Central memory CD8-positive, alpha-beta T cell (primary cell): ENCODE results near the gene PPIL6.

Source experiments
- ATAC-seq: fragments of 150-1000 bp; cut with Tn5 transposase; replicated peaks from 2 replicates; pipeline ENCODE4 v1.10.0; 2022; ENCODE audit warnings: mild to moderate bottlenecking, moderate FRiP score, moderate number of reproducible peaks; ENCODE audit not compliant: poor library complexity, severe bottlenecking; ENCODE audit errors: extremely low read depth
- DNase-seq, 2 donors: peaks; one replicate each; pipeline ENCODE4 v3.0.0; 2021; ENCODE audit warnings: low spot score in 2 of 2
- H3K27ac Mint-ChIP-seq: one replicate; pipeline ENCODE4 v1.8.0; 2022; ENCODE audit warnings: low read depth, mild to moderate bottlenecking, moderate library complexity, mixed read lengths
- H3K27me3 Mint-ChIP-seq: one replicate; pipeline ENCODE4 v1.8.0; 2022; ENCODE audit warnings: mixed read lengths
- H3K36me3 Mint-ChIP-seq: one replicate; pipeline ENCODE4 v1.8.0; 2022; ENCODE audit warnings: mild to moderate bottlenecking, moderate library complexity, mixed read lengths; ENCODE audit not compliant: insufficient read depth
- H3K4me1 Mint-ChIP-seq: one replicate; pipeline ENCODE4 v1.8.0; 2022; ENCODE audit warnings: mixed read lengths
- H3K4me3 Mint-ChIP-seq: one replicate; pipeline ENCODE4 v1.8.0; 2022; ENCODE audit warnings: mild to moderate bottlenecking, moderate library complexity, mixed read lengths
- H3K9me3 Mint-ChIP-seq: one replicate; pipeline ENCODE4 v1.8.0; 2022; ENCODE audit warnings: mixed read lengths

The PPIL6 gene

DNA sequence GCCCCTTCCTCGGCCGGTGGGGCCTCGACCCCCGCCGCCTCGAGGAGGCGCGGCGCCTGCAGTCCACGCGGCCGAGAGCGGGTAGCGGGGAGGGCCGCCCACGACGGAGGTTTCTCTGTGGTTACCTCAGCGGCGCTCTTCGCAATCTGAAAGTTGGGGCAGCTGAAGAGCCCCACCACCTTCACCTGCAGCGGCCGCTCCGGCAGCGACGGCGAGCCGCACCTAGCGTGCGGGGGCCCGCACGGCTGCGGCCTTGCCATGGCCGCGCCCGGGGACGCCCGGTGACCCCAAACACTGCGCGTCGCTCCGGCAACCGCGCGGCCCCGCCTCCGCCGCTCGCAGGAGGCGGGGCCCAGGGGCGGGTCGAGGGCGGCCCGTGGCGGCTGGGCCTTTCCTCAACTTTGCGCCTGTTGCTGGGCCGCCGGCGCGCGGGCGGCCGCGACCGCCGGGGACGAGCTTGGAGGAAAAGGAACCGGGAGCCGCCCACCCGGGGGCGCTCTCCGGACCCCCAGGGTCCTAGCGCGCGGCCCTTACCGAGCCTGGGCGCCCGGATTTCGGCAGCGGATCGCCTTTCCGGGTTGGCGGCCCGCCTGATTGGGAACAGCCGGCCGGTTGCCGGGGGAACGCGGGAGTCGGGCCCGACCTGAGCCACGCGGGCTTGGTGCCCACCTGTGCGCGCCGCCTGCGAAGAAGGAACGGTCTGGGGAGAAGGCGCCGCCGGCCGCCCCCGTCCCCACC lies at the start of gene PPIL6, which contains the start of gene SMPD2:
Gene PPIL6, minus strand, starts transcription at position 298 of the 738 bp plus-strand sequence. Its CDS starts 38 bp downstream, at position 260.
Gene SMPD2, plus strand, starts transcription at position 394 of the 738 bp plus-strand sequence. CDS start 398 bp downstream, outside the sequence.
- H3K4me3 Mint-ChIP-seq: peak within 1 kb of the TSS; percentile 95
- H3K27ac Mint-ChIP-seq: peak within 1 kb of the TSS; percentile 95
- no peaks in the 10 kb centered on the region for H3K9me3 Mint-ChIP-seq
- DNase-seq (peak; percentile 56 to 58), ATAC-seq (peak; percentile 86)
- no peaks in the 10 kb centered on the region for H3K27me3 Mint-ChIP-seq
- peaks cover 12% of the 10 kb centered on the region for H3K36me3 Mint-ChIP-seq
- peaks cover 28% of the 10 kb centered on the region for H3K4me1 Mint-ChIP-seq

DNA sequence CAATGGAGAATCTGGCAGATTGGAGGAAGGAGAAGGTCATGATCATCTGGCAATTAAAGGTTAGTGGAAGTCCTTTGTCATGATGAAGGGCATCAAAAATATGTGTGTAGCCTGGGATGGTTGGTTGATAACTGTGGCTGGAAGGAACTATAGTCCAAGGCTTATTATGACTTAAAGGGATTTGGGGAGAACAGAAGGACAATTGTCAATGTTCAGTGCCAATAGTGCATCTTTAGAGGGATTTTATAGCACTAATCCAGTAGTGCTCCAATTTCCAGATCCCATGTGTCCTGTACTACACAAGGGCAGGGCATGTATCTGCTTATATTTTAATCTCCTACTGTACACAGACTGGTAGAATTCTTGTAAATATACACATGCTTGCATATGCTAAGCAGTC lies 47.6 kb upstream of the PPIL6 start:
- DNase-seq (no peak), ATAC-seq (no peak)
- H3K36me3 Mint-ChIP-seq: peaks cover 2% of the 10 kb centered on the region

DNA sequence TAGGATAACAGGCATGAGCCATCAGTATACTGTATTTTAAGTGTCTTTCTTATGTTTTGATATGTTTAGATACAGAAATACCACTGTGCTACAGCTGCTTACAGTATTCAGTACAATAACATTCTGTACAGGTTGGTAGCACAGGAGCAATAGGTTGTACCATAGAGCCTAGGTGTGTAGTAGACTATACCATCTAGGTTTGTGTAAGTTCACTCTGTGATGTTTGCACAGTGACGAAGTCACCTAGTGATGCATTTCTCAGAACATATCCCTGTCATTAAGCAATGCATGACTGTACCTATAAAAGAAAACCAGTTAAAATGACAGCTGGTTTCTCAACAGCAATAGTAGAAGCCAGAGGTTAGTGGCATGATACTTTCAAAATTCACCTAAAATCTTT lies 45.6 kb upstream of the PPIL6 start:
- Mint-ChIP-seq H3K4me3 (no peak overlapping the region), H3K27me3 (no peaks in the 10 kb centered on the region), H3K36me3 (peaks cover 13% of the 10 kb centered on the region), H3K9me3 (no peaks in the 10 kb centered on the region), H3K4me1 (peaks cover 32% of the 10 kb centered on the region), H3K27ac (peak overlapping the region; percentile 7)
- no peak for DNase-seq
- no peak for ATAC-seq

More for the DNA sequence above, 47.6 kb upstream of the PPIL6 start:
- Mint-ChIP-seq H3K9me3 (no peaks in the 10 kb centered on the region), H3K4me3 (no peak overlapping the region), H3K4me1 (peaks cover 25% of the 10 kb centered on the region), H3K27me3 (no peaks in the 10 kb centered on the region), H3K27ac (no peak overlapping the region)

DNA sequence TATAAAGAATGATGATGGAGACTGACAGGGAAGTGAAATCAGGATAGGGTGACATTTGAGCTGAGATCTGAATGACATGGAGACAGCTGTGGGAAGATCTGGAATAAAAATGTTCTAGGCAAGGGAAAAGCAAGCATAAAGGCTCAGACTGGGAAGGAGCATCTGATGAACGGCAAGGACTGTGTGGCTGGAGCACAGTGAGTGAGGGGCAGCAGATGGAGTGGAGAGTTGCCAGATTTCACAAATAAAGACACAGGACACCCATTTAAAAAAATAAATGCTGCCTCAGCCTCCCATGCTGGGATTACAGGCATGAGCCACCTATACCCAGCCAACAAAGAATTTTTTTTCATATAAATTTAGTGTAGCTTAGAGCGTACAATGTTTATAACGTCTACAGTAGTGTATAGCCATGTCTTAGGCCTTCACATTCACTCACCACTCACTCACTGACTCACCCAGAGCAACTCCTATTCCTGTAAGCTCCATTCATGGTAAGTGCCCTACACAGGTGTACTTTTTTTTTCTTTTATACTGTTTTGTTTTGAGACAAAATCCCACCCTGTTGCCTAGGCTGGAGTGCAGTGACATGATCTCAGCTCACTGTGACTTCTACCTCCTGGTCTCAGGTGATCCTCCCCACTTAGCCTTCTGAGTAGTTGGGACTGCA lies 45.0 kb upstream of the PPIL6 start:
- H3K36me3 Mint-ChIP-seq: peaks cover 15% of the 10 kb centered on the region
- no peak overlapping the region for H3K27ac Mint-ChIP-seq
- no peak overlapping the region for H3K4me3 Mint-ChIP-seq

DNA sequence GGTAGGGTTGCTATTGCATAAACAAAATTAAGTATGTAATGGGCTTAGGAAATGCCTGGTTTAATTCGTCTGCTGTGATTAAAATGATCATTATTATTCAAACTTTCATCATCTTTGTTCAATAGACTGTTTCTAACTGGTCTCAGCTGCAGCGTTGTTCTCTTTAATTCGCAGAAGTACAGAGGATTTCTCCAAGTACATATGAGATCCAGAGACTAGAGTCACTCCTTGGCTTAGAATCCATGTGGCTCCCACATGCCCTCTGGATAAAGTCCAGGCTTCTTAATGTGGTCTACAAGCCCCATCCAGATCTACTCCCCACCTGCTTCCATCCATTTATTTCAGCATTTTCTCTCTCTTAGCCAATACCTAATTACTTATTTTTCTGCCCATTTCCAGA lies 43.7 kb upstream of the PPIL6 start:
- ATAC-seq (no peak), DNase-seq (no peak)
- H3K36me3 Mint-ChIP-seq: peaks cover 18% of the 10 kb centered on the region
- no peaks in the 10 kb centered on the region for H3K27me3 Mint-ChIP-seq
- H3K27ac Mint-ChIP-seq: peak overlapping the region; percentile 23
- H3K4me3 Mint-ChIP-seq: peak overlapping the region; percentile 92
- peaks cover 42% of the 10 kb centered on the region for H3K4me1 Mint-ChIP-seq
- no peaks in the 10 kb centered on the region for H3K9me3 Mint-ChIP-seq

More for the DNA sequence above, 45.0 kb upstream of the PPIL6 start:
- ATAC-seq: no peak
- Mint-ChIP-seq H3K9me3 (no peaks in the 10 kb centered on the region), H3K4me1 (peaks cover 31% of the 10 kb centered on the region), H3K27me3 (no peaks in the 10 kb centered on the region)
- no peak for DNase-seq

DNA sequence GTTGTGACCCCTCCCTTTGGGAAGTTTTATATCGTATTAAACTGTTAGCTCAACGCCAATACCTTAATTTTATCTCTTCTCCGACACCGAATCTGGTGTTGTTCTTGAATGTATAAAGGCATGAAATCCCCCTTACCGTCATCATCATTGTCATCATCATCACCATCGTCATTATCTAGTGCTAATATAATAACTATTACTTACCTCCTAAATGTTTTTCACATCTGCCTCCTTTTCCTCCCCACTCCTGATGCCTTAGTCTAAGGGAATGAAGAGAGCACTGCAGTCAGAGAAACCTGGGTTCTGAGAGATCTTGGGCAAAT lies 43.3 kb upstream of the PPIL6 start:
- peak overlapping the region; percentile 92 for H3K4me3 Mint-ChIP-seq
- H3K9me3 Mint-ChIP-seq: no peaks in the 10 kb centered on the region
- peak overlapping the region; percentile 23 for H3K27ac Mint-ChIP-seq
- H3K4me1 Mint-ChIP-seq: peaks cover 47% of the 10 kb centered on the region
- H3K27me3 Mint-ChIP-seq: no peaks in the 10 kb centered on the region
- peak; percentile 26 for ATAC-seq
- peaks cover 20% of the 10 kb centered on the region for H3K36me3 Mint-ChIP-seq
- no peak for DNase-seq

DNA sequence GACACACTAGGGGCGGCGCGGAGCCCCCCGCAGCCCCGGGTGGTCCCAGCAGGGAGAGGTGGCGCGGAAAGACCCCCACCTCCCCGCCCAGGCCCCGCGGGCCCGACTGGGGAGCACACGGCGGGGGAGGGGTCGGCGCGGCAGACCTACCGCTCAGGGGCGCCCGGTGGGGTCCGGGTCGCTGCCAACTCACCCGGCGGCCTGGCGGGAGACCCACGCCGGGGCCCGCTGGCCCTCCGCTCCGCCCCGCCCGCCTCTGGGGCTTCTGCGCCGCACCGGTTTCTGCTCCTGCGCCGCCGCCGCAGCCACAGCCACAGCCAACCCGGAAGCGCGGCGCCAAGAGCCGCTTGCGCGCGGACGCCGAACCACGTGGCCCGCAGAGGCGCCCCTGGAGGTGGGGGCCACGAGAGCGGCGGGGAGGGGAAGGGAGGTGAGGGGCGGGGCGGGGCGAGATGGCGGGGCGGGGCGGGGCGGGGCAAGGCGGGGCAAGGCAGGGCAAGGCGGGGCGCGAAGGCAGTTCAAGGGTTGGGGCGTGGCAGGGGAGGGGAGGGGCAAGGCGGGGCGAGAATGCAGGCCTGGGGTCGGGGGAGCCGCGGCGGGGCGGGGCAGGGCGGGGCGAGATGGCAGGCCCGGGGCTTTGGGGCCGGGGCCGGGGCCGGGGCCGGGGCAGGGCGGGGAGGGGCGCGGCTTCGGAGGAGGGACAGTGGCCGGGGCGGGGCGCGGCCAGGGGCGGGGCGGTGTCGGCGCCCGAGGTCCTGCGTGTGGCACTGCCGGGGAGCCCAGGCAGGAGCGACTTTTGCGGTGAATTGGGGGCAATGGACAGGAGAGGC lies 42.7 kb upstream of the PPIL6 start, which contains the start of gene ZBTB24:
Gene ZBTB24, minus strand, starts transcription at position 315 of the 830 bp plus-strand sequence. CDS start 1,193 bp downstream, outside the sequence.
- peaks cover 20% of the 10 kb centered on the region for H3K36me3 Mint-ChIP-seq
- no peaks in the 10 kb centered on the region for H3K27me3 Mint-ChIP-seq
- peaks cover 53% of the 10 kb centered on the region for H3K4me1 Mint-ChIP-seq
- peak within 1 kb of the TSS; percentile 76 for H3K27ac Mint-ChIP-seq
- peak; percentile 88 for ATAC-seq
- DNase-seq: peak; percentile 69 to 81
- H3K9me3 Mint-ChIP-seq: no peaks in the 10 kb centered on the region
- H3K4me3 Mint-ChIP-seq: peak within 1 kb of the TSS; percentile 92

DNA sequence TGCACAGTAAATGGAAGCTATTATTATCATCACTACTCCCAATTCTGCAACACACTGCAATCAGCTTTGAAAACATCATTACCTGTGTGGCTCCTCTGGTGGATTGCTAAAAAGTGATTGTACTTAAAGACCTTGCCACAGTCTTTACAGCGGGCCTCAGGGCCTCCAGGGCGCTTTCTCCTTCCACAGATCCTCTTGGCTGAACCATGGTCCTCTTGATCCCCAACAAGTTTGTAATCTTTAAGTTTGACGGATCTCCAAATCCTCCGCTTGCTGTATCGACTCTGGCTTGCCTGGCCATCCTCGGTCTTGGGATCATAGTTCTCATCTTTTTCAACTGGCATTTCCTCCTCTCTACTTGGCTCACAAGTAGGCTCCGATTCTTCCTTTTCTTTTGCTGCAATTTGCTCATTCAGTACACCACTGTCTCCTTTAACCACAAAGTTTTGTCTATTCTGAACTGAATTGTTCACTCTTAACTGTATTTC lies 40.6 kb upstream of the PPIL6 start:
- DNase-seq (no peak), ATAC-seq (no peak)
- no peak overlapping the region for H3K27ac Mint-ChIP-seq
- peaks cover 63% of the 10 kb centered on the region for H3K4me1 Mint-ChIP-seq
- peak overlapping the region; percentile 92 for H3K4me3 Mint-ChIP-seq
- H3K9me3 Mint-ChIP-seq: no peaks in the 10 kb centered on the region
- peaks cover 31% of the 10 kb centered on the region for H3K36me3 Mint-ChIP-seq
- no peaks in the 10 kb centered on the region for H3K27me3 Mint-ChIP-seq

DNA sequence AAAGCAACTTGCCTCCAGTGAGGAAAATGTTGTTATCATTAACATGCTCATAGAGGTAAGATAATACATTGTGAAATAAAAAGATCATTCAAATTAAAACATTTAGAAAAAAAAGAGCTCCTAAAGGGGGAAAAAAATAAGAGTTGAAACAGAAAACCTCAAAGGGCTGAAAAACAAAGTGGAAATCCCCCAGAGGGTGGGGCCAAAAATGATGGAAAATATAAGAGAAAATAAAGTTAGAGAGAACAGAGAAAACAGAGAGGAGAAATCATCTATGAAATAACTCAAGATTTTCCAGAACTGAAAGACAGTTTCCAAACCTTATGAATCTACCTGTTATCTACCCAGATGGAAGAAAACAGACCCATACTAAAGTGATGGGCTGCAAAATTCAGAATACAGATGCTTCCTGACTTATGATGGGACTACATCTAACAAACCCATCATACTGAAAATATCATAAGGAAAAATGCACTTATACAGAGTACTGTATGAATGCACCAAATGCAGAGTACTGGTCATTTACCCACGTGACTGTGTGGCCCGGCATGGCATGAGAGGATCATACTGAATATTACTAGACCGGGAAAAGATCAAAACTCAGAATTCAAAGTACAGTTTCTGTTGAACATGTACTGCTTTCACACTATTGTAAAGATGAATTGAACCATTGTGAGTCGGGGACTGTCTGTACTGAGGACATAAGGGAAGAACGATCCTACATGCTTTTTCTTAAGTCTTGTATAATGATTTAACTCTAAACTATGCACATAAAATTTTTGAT lies 38.6 kb upstream of the PPIL6 start:
- DNase-seq (no peak), ATAC-seq (no peak)
- Mint-ChIP-seq H3K4me3 (peak overlapping the region; percentile 92), H3K36me3 (peaks cover 48% of the 10 kb centered on the region), H3K9me3 (no peaks in the 10 kb centered on the region), H3K27ac (peak overlapping the region; percentile 81), H3K4me1 (peaks cover 72% of the 10 kb centered on the region), H3K27me3 (no peaks in the 10 kb centered on the region)

DNA sequence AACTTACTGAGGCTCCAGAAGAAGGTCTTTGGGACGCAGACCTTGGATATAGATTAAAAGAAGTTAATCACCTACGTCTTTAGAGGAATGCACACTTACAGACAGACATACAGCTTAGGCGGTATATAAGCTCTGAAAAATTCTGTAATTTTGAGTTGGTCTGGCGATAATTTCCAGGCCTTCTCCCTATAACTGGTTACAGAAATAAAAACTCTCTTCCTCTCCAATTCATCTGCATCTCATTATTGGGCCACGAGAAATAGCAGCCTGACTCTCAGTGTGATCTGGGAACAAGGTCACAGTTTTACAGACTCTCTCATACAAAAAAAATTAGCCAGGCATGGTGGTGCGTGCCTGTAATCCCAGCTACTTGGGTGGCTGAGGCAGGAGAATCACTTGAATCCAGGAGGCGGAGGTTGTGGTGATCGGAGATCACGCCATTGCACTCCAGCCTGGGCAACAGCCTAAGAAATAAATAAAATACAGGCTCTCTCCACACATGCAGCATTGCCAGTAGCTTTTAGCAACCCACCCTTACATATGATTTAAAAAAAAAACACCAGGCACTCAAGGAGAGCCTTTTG lies 37.9 kb upstream of the PPIL6 start:
- Mint-ChIP-seq H3K4me1 (peaks cover 70% of the 10 kb centered on the region), H3K27me3 (no peaks in the 10 kb centered on the region), H3K4me3 (peak overlapping the region; percentile 92), H3K27ac (peak overlapping the region; percentile 81), H3K36me3 (peaks cover 54% of the 10 kb centered on the region), H3K9me3 (no peaks in the 10 kb centered on the region)
- no peak for DNase-seq
- no peak for ATAC-seq

DNA sequence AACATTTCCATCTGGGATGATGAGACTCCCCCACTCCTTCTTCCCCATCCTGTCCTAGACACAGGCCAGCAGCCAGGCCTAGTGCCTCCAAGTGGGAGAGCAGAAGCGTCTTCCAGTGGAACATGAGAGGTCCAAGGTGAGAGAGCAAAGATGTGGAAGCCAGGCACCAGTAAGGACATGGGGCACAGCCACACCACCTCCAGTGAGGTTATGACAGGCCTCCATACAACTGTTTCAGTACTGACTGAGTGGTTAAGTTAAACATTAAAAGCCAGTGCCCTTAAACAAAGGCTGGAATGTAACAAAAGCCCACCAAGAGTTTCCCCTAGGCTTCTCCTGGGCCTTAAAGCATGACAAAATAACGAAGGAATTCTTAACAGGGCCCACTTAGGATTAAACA lies 37.3 kb upstream of the PPIL6 start:
- H3K27me3 Mint-ChIP-seq: no peaks in the 10 kb centered on the region
- H3K9me3 Mint-ChIP-seq: no peaks in the 10 kb centered on the region
- ATAC-seq (no peak), DNase-seq (no peak)
- peak overlapping the region; percentile 92 for H3K4me3 Mint-ChIP-seq
- peaks cover 58% of the 10 kb centered on the region for H3K36me3 Mint-ChIP-seq
- H3K27ac Mint-ChIP-seq: peak overlapping the region; percentile 56
- peaks cover 76% of the 10 kb centered on the region for H3K4me1 Mint-ChIP-seq
